Natural killer cell treated with Interleukin-12 subunit alpha and Interleukin-12 subunit beta and Interleukin-15 and Interleukin-18, amount 100 ng/mL, for 72 hours (primary cell): ENCODE measurements around the gene CXCL8. TPM values are rescaled to one million over a fixed set of nuclear protein-coding genes. Genes with fewer than 3 reads are reported as not detected.
A peak's percentile ranks its signal among the peaks of the same experiment; 100 is the strongest.

ENCODE experiments used
- ATAC-seq, 2 donors: fragments of 150-1000 bp; cut with Tn5 transposase in 1 of 2; sonication (Bioruptor Pico), chemical (Tn5 transposase) in 1 of 2; 2 replicates each; pipeline ENCODE4 v1.10.0; 2021
- DNase-seq: peaks from one replicate; pipeline ENCODE4 v3.0.0; 2022; ENCODE audit warnings: low spot score
- H3K27ac Mint-ChIP-seq, 2 donors: 1 replicate in 1 of 2; 2 replicates in 1 of 2; pipeline ENCODE4 v1.8.0; 2022; ENCODE audit warnings: mixed read lengths in 2 of 2, mild to moderate bottlenecking in 1 of 2, moderate library complexity in 1 of 2
- H3K27me3 Mint-ChIP-seq, 2 donors: 1 replicate in 1 of 2; 2 replicates in 1 of 2; pipeline ENCODE4 v1.8.0; 2022; ENCODE audit warnings: mixed read lengths in 2 of 2
- H3K36me3 Mint-ChIP-seq: one replicate; pipeline ENCODE4 v1.8.0; 2022; ENCODE audit warnings: mixed read lengths
- H3K4me1 Mint-ChIP-seq, 2 donors: 1 replicate in 1 of 2; 2 replicates in 1 of 2; pipeline ENCODE4 v1.8.0; 2022; ENCODE audit warnings: low read depth in 2 of 2, mixed read lengths in 2 of 2, mild to moderate bottlenecking in 1 of 2
- H3K4me3 Mint-ChIP-seq: one replicate; pipeline ENCODE4 v1.8.0; 2022; ENCODE audit warnings: mixed read lengths
- H3K9me3 Mint-ChIP-seq: 2 replicates; pipeline ENCODE4 v1.8.0; 2022; ENCODE audit warnings: mixed read lengths
- total RNA-seq, 2 donors: library from RNA; stranded (reverse); gene quantifications; one replicate each; pipeline ENCODE4 v1.2.3, GENCODE V29; 2022

Gene CXCL8
- total RNA-seq, 2 donors from 2014 or later, result 61.9 to 159 TPM

DNA sequence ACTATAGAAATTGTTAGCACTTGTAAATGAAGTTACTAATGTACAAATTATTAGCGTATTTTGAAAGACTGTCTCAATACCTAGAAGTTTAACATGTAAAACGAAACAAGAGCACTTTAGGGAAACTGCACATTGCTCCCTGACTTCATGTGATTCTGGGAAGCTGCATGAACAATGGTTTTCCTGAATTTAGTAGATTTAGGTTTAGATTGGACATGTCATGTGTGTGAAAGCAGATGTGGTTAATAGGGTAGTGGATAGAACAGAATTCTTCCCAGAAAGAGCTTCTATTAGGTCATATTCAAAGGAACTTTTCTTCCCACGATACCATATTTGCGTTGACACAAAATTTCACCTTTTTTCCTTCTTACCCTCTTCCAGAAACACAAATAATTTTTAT is 14.9 kb upstream of the CXCL8 start:
- no peaks in the 10 kb centered on the region for H3K36me3 Mint-ChIP-seq

DNA sequence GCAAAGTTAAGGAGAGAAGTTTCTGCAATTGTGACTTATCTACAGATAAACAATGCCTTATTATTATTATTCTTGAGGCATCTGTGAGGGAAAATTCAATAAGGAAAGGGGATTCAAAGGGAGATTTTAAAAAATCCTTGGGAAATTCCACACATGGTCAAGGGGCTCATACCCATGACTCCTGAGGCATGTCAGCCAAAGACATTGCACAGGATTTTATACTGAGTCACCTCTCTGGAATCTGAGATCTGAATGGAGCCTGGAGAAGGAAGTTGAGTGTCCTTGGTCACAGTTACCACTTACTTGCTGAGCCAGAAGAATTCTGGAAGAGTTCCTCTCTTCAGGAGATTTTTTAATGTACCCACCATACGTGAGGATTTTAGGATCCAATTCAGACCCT is 14.4 kb upstream of the CXCL8 start:
- H3K27ac Mint-ChIP-seq, result no peak overlapping the region
- no peak for ATAC-seq
- H3K4me3 Mint-ChIP-seq, result no peak overlapping the region
- H3K9me3 Mint-ChIP-seq, result no peaks in the 10 kb centered on the region
- H3K4me1 Mint-ChIP-seq, result no peaks in the 10 kb centered on the region
- no peaks in the 10 kb centered on the region for H3K27me3 Mint-ChIP-seq
- no peaks in the 10 kb centered on the region for H3K36me3 Mint-ChIP-seq
- no peak for DNase-seq

More for the DNA sequence above, 14.9 kb upstream of the CXCL8 start:
- H3K9me3 Mint-ChIP-seq, result peaks cover 3% of the 10 kb centered on the region
- H3K4me1 Mint-ChIP-seq, result no peaks in the 10 kb centered on the region
- no peaks in the 10 kb centered on the region for H3K27me3 Mint-ChIP-seq
- no peak overlapping the region for H3K4me3 Mint-ChIP-seq
- no peak for ATAC-seq
- no peak for DNase-seq
- no peak overlapping the region for H3K27ac Mint-ChIP-seq

DNA sequence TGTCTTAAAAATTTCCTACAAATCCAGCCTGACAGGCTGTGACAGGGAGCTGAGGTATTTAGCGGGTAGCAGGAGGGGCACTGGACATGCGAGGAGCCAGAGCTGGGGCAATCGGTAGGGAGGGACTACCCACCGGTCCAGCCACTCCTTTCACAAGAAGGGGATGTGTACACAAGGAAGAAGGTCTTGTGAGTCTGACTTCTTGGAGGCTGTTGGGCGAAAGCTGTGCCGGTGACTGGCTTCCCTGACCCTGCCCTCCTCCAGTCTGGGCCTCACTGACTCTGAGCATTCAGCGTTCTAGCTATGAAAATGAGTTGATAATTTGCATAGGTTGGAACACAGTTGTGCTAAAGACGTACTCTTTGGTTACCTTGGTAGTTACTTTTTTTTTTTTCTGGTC is 12.7 kb upstream of the CXCL8 start:
- DNase-seq (no peak), ATAC-seq (no peak)
- H3K4me3 Mint-ChIP-seq, result no peak overlapping the region
- H3K27me3 Mint-ChIP-seq, result no peaks in the 10 kb centered on the region
- H3K9me3 Mint-ChIP-seq, result peaks cover 5% of the 10 kb centered on the region
- peaks cover 3 to 7% of the 10 kb centered on the region in 2 donors for H3K4me1 Mint-ChIP-seq
- H3K36me3 Mint-ChIP-seq, result no peaks in the 10 kb centered on the region
- H3K27ac Mint-ChIP-seq, result no peak overlapping the region

- peaks cover 5% of the 10 kb centered on the region for H3K9me3 Mint-ChIP-seq
- no peak overlapping the region for H3K4me3 Mint-ChIP-seq
- no peaks in the 10 kb centered on the region for H3K27me3 Mint-ChIP-seq
- no peaks in the 10 kb centered on the region for H3K36me3 Mint-ChIP-seq
- no peak for ATAC-seq
- H3K27ac Mint-ChIP-seq, result no peak overlapping the region
- peaks cover 3 to 7% of the 10 kb centered on the region in 2 donors for H3K4me1 Mint-ChIP-seq
- no peak for DNase-seq
Observed at GRCh38 chr4:73728091-73728741, 12.2 kb upstream of the CXCL8 start.

GRCh38 chr4:73729534-73730165 is 10.7 kb upstream of the CXCL8 start:
- H3K27me3 Mint-ChIP-seq, result no peaks in the 10 kb centered on the region
- ATAC-seq, result no peak
- no peak overlapping the region for H3K4me3 Mint-ChIP-seq
- H3K4me1 Mint-ChIP-seq, result peaks cover 3 to 7% of the 10 kb centered on the region in 2 donors
- no peaks in the 10 kb centered on the region for H3K36me3 Mint-ChIP-seq
- H3K27ac Mint-ChIP-seq, result no peak overlapping the region
- peaks cover 5% of the 10 kb centered on the region for H3K9me3 Mint-ChIP-seq
- no peak for DNase-seq

GRCh38 chr4:73730292-73730691 is 10.1 kb upstream of the CXCL8 start:
- Mint-ChIP-seq H3K4me1 (peaks cover 3 to 7% of the 10 kb centered on the region in 2 donors), H3K36me3 (no peaks in the 10 kb centered on the region), H3K9me3 (peaks cover 5% of the 10 kb centered on the region), H3K27me3 (no peaks in the 10 kb centered on the region), H3K27ac (no peak overlapping the region), H3K4me3 (no peak overlapping the region)
- ATAC-seq, result no peak
- DNase-seq, result no peak

- no peaks in the 10 kb centered on the region for H3K27me3 Mint-ChIP-seq
- peak overlapping the region in 1 of 2 donors; percentile 63 for H3K27ac Mint-ChIP-seq
- peak; percentile 29 to 46 for ATAC-seq
- DNase-seq, result no peak
- H3K9me3 Mint-ChIP-seq, result peaks cover 5% of the 10 kb centered on the region
- H3K36me3 Mint-ChIP-seq, result no peaks in the 10 kb centered on the region
- peaks cover 3 to 7% of the 10 kb centered on the region in 2 donors for H3K4me1 Mint-ChIP-seq
- no peak overlapping the region for H3K4me3 Mint-ChIP-seq
Observed at GRCh38 chr4:73730867-73731266, 9.5 kb upstream of the CXCL8 start.

GRCh38 chr4:73731968-73732610 is 8.3 kb upstream of the CXCL8 start:
- Mint-ChIP-seq H3K9me3 (peaks cover 5% of the 10 kb centered on the region), H3K36me3 (no peaks in the 10 kb centered on the region), H3K27me3 (no peaks in the 10 kb centered on the region), H3K4me3 (peak overlapping the region; percentile 33), H3K27ac (peak overlapping the region; percentile 56 to 63), H3K4me1 (peaks cover 3 to 7% of the 10 kb centered on the region in 2 donors)
- no peak for DNase-seq
- peak in 1 of 2 donors; percentile 55 for ATAC-seq

DNA sequence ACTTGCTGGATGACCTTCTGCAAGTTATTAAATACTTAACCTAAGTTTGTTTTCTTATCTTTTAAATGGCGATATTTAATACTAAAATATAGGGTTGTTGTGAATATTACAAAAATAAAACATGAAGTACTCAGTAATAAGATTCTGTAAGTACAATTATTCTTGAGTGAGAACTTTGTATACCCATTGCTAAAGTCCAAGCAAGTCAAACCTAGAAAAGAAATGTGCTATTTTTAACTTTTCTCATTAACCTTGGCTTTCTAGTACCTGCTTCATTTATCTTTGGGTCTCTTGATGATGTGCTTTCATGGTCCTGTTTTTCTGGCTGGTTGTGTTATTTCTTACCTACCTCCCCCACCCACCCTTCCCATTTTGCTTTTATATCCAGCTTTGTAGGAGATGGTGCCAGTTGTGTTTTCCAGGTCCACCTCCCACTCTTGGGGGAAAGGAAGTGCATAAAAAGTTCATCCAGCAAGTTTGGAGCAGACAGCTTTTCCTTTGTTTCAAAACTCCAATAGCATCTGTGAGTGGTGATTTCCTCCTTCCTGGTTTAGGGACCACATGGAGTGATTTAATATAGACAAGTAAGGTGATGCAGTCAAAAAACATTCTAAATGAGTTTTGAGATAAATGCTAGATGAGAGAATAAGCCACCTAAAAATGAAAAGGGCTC is 7.5 kb upstream of the CXCL8 start:
- Mint-ChIP-seq H3K27me3 (no peaks in the 10 kb centered on the region), H3K27ac (no peak overlapping the region), H3K9me3 (peaks cover 5% of the 10 kb centered on the region), H3K36me3 (peaks cover 4% of the 10 kb centered on the region), H3K4me3 (no peak overlapping the region), H3K4me1 (peaks cover 3 to 7% of the 10 kb centered on the region in 2 donors)
- ATAC-seq (no peak), DNase-seq (no peak)

- H3K27me3 Mint-ChIP-seq, result no peaks in the 10 kb centered on the region
- DNase-seq (no peak), ATAC-seq (no peak)
- H3K9me3 Mint-ChIP-seq, result peaks cover 5% of the 10 kb centered on the region
- peaks cover 4% of the 10 kb centered on the region for H3K36me3 Mint-ChIP-seq
- peaks cover 3 to 7% of the 10 kb centered on the region in 2 donors for H3K4me1 Mint-ChIP-seq
- H3K4me3 Mint-ChIP-seq, result no peak overlapping the region
- no peak overlapping the region for H3K27ac Mint-ChIP-seq
Observed at GRCh38 chr4:73734530-73735001, 5.8 kb upstream of the CXCL8 start.

- Mint-ChIP-seq H3K27me3 (no peaks in the 10 kb centered on the region), H3K4me3 (no peak overlapping the region), H3K9me3 (peaks cover 5% of the 10 kb centered on the region), H3K27ac (no peak overlapping the region), H3K36me3 (peaks cover 4% of the 10 kb centered on the region), H3K4me1 (peaks cover 3 to 7% of the 10 kb centered on the region in 2 donors)
- DNase-seq (no peak), ATAC-seq (peak in 1 of 2 donors; percentile 45)
Observed at GRCh38 chr4:73735231-73735630, 5.1 kb upstream of the CXCL8 start.

- no peak for DNase-seq
- ATAC-seq, result no peak
- Mint-ChIP-seq H3K4me1 (no peaks in the 10 kb centered on the region), H3K9me3 (peaks cover 3% of the 10 kb centered on the region), H3K27ac (no peak overlapping the region), H3K4me3 (no peak overlapping the region), H3K27me3 (no peaks in the 10 kb centered on the region), H3K36me3 (peaks cover 4% of the 10 kb centered on the region)
Observed at GRCh38 chr4:73741031-73741749, 821 bp downstream of the CXCL8 start.

DNA sequence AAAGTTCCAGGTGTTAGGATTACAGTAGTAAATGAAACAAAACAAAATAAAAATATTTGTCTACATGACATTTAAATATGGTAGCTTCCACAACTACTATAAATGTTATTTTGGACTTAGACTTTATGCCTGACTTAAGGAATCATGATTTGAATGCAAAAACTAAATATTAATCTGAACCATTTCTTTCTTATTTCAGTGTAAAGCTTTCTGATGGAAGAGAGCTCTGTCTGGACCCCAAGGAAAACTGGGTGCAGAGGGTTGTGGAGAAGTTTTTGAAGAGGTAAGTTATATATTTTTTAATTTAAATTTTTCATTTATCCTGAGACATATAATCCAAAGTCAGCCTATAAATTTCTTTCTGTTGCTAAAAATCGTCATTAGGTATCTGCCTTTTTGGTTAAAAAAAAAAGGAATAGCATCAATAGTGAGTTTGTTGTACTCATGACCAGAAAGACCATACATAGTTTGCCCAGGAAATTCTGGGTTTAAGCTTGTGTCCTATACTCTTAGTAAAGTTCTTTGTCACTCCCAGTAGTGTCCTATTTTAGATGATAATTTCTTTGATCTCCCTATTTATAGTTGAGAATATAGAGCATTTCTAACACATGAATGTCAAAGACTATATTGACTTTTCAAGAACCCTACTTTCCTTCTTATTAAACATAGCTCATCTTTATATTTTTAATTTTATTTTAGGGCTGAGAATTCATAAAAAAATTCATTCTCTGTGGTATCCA is 1.6 kb downstream of the CXCL8 start:
- no peaks in the 10 kb centered on the region for H3K27me3 Mint-ChIP-seq
- ATAC-seq (no peak), DNase-seq (no peak)
- H3K27ac Mint-ChIP-seq, result no peak overlapping the region
- no peaks in the 10 kb centered on the region for H3K4me1 Mint-ChIP-seq
- H3K9me3 Mint-ChIP-seq, result peaks cover 3% of the 10 kb centered on the region
- peaks cover 4% of the 10 kb centered on the region for H3K36me3 Mint-ChIP-seq
- H3K4me3 Mint-ChIP-seq, result no peak overlapping the region
